RCC 7860 (cell line): Measurements from ENCODE around the gene SPTBN1.

Experiments
- DNase-seq: peaks from one replicate; pipeline ENCODE4 v3.0.0-alpha.2; 2015; ENCODE audit warnings: low spot score
- FAIRE-seq: peaks from 2 replicates; lab custom pipeline; 2012; peaks lifted over from hg19 to GRCh38; lab: Jason Lieb, UNC

Gene SPTBN1

GRCh38 chr2:54546923-54547720, 91.0 kb downstream of the SPTBN1 start:
- DNase-seq (peak; percentile 24), FAIRE-seq (peak; percentile 67)

GRCh38 chr2:54549430-54549829, 93.3 kb downstream of the SPTBN1 start:
- DNase-seq, result no peak
- no peak for FAIRE-seq

GRCh38 chr2:54549917-54550518, 93.9 kb downstream of the SPTBN1 start:
- FAIRE-seq (no peak), DNase-seq (no peak)

DNA sequence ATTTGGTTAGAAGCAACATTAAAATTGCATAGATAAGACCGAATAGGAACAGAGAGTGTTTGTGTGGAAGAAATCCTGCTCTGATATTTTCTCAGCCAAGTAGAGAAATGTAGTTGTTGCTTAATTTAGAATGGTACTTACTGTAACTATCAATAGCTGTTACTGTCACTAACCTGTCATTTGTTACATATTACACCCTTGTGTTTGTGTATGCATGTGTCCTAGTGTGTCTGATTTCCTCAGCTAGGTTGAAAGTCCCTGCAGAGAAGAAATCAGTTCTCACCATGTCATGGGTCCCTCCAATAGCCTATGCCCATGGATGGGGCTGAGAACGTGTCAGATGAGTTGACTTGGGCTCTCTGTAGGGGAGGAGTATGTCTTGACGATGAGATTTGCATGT, 94.4 kb downstream of the SPTBN1 start:
- FAIRE-seq (no peak), DNase-seq (no peak)

- DNase-seq (no peak), FAIRE-seq (no peak)
Observed at GRCh38 chr2:54551123-54551756, 95.1 kb downstream of the SPTBN1 start.

DNA sequence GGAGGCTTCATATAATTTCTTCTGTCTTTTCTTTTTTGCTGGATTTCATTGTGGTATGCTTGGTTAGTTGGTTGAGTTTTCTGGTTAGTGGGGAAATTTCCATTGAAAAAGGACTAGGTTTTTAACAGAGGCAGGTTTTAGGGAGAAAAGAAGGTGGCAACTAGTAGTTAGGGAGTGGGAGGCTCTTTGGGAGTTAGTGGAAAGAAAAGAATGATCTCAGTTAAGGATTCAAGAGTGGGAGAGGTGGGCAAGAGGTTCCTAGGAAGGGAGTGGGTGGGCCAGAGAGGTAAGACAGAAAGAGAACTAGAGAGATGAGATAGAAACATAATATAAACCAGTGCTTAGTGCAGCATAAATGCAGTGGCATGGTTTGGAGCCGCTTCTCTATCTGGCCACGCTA, 96.9 kb downstream of the SPTBN1 start:
- FAIRE-seq, result no peak

GRCh38 chr2:54553775-54554174, 97.6 kb downstream of the SPTBN1 start:
- FAIRE-seq (no peak), DNase-seq (no peak)

More for the DNA sequence above, 96.9 kb downstream of the SPTBN1 start:
- DNase-seq, result no peak

- peak; percentile 84 for DNase-seq
- FAIRE-seq, result peak; percentile 89
Observed at GRCh38 chr2:54555318-54555837, 99.3 kb downstream of the SPTBN1 start.

- FAIRE-seq (peak; percentile 89), DNase-seq (peak; percentile 74)
Observed at GRCh38 chr2:54556621-54557121, 100.5 kb downstream of the SPTBN1 start.

- FAIRE-seq (no peak), DNase-seq (no peak)
Observed at GRCh38 chr2:54557211-54557600, 101.1 kb downstream of the SPTBN1 start.

- FAIRE-seq (no peak), DNase-seq (peak; percentile 69)
Observed at GRCh38 chr2:54557601-54558187, 101.6 kb downstream of the SPTBN1 start.

DNA sequence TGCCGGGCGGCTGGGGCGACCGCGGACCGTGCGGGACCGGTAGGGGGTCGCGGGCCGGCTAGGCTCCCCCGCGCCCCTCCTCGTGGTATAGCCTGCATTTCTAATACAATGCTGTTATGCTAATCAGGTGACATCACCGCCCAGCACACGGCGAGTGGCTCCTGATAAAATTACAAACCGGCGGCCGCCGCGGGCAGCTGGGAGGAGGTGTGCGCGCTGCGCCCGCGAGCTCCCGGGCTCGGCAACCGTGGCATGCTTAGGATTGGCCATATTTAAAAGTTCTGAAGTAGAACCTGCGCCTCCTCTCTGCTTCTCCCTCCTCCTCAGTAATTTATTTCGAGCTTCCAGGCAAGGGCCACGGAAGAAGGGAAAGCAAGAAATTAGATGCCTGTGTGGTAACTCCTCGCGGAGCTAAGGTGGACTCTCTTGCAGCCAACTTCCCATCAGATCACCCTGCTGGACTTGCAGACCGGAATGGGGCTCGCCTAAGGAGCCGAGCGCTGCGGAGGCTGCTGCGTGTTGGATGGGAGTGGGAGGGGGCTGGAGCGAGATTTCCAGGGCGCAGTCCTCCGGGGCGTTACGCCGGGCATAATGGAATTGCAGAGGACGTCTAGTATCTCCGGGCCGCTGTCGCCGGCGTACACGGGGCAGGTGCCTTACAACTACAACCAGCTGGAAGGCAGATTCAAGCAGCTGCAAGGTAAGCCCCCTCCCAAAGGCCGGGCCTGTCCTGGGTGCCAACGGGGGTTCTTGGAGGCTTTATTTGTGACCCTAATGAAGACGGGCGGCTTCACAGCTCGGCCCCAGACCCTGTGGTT, 102.3 kb downstream of the SPTBN1 start:
- FAIRE-seq (no peak), DNase-seq (peak; percentile 71)

GRCh38 chr2:54559006-54559445, 102.9 kb downstream of the SPTBN1 start:
- no peak for FAIRE-seq

GRCh38 chr2:54559593-54560145, 103.5 kb downstream of the SPTBN1 start:
- FAIRE-seq, result peak; percentile 70
- peak; percentile 83 for DNase-seq

More at GRCh38 chr2:54559006-54559445, 102.9 kb downstream of the SPTBN1 start:
- DNase-seq, result no peak

GRCh38 chr2:54560146-54560881, 104.2 kb downstream of the SPTBN1 start:
- FAIRE-seq (no peak), DNase-seq (peak; percentile 50)

GRCh38 chr2:54561010-54561409, 104.9 kb downstream of the SPTBN1 start:
- DNase-seq (no peak), FAIRE-seq (no peak)

- FAIRE-seq, result no peak
- no peak for DNase-seq
Observed at GRCh38 chr2:54564439-54564838, 108.3 kb downstream of the SPTBN1 start.

- FAIRE-seq, result no peak
- no peak for DNase-seq
Observed at GRCh38 chr2:54565551-54565950, 109.4 kb downstream of the SPTBN1 start.

- DNase-seq (no peak), FAIRE-seq (no peak)
Observed at GRCh38 chr2:54566896-54567295, 110.8 kb downstream of the SPTBN1 start.
